Inflammatory macrophage treated with lipopolysaccharide for 4 hours (primary cell): ENCODE measurements around the gene GLIPR1L2.
"Not testable (repeated sequence)": the region's sequence is repeated elsewhere in the genome, so short reads cannot be mapped to it uniquely, and the experiment has no call there.

Source experiments
- DNase-seq: peaks from one replicate; pipeline ENCODE4 v3.0.0-alpha.2; 2020

Gene GLIPR1L2

DNA sequence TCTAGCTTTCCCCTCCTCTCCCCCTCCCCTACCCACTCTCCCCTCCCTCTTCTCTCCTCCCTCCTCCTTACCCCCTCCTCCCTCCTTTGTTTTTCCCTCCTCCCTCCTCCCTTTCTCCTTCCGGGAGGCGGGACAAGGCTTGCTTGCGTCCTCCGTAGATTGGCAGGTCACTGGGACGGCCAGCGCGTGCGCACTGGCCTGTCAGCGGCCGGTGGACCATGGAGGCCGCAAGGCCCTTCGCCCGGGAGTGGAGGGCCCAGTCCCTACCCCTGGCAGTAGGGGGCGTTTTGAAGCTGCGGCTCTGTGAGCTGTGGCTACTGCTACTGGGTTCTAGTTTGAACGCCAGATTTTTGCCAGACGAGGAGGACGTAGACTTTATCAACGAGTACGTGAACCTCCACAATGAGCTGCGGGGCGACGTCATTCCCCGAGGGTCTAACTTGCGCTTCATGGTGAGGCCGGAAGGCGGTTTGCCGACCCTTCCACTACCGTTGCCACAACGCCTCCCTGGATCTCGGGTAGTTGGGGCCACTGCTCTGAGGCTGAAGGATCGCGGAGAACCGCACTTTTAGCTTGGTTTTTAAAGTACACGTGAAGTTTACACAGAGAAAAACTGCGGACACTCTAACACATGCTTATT lies at the start of gene GLIPR1L2:
GLIPR1L2 (plus strand) TSS at position 191 of the 640 bp plus-strand sequence; CDS start at position 219, 28 bp downstream.
- peak; percentile 97 for DNase-seq

DNA sequence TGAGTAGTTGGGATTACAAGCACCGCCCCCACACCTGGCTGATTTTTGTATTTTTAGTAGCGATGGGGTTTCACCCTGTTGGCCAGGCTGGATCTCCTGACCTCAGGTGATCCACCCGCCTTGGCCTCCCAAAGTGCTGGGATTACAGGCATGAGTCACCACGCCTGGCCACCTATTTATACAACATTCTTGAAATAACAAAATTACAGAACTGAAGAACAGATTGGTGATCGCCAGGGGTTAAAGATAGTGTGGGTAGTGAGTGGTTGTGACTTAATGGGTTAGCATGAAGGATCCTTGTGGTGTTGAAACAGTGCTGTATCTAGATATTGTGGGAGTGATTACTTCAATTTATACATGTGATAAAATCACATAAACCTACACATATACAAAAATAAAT lies 49.0 kb upstream of the GLIPR1L2 start:
- DNase-seq = no peak

DNA sequence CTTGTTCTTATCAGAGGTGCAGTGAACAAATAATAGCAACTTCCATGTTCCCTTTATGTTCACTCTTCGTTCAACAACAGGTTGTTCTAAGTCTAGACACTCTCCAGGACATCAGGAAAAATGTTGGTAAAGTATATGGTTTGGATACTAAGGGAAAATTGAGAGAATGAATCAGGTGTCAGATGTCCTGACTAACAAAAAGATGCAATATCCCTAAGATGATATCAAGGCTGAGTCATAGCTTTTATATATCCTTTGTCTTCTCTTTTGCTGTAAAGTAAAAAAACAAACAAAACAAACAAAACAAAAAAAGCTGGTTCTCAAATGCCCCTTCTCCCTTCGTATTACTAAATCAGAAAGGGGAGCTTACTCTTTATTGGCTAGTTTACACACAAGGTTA lies 45.4 kb upstream of the GLIPR1L2 start:
- no peak for DNase-seq

DNA sequence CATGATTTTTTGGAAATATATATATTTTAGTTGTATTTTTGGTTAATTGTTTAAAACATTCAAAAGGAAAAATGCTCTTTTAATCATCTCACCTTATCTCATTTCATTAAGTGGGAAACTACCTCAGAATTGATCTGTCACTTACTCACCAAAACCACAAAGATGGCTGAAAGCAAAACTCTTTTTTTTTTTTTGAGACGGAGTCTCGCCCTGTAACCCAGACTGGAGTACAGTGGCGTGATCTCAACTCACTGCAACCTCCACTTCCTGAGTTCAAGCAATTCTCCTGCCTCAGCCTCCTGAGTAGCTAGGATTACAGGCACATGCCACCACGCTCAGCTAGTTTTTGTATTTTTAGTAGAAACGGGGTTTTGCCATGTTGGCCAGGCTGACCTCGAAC lies 44.7 kb upstream of the GLIPR1L2 start:
- not testable (repeated sequence) for DNase-seq

DNA sequence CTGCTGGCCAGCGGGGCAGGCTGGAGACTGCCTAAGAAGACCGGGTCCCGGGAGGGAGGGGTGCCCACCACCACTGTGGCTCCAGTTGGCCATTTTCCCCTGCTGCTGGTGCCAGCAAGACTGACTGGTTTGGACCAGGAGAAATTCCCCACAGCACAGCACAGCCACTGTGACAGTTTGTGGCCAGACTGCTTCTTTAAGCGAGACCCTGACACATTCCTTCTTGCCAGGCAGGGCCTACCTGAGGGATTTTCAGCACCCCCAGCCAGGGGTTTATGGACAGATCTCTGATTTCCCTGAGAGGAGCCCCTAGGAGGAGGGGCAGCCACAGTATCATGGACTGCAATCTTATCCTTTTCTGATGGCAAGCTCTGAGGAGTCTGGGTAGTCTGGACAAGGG lies 40.9 kb upstream of the GLIPR1L2 start:
- DNase-seq = no peak

DNA sequence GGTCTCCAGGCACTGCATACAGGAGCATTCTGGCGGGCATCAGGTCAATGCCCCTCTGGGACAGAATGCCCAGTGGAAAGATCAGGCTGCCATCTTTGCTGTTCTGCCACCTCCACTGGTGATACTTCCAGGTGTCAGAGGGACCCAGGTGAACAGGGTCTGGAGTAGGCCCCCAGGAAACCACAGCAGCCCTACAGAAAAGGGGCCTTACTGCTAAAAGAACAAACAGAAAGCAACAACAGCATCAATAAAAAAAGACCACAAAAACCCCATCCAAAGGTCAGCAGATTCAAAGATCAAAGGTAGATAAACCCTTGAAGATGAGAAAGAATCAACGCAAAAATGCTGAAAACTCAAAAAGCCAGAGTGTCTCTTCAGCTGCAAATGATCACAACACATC lies 40.5 kb upstream of the GLIPR1L2 start:
- DNase-seq = no peak

DNA sequence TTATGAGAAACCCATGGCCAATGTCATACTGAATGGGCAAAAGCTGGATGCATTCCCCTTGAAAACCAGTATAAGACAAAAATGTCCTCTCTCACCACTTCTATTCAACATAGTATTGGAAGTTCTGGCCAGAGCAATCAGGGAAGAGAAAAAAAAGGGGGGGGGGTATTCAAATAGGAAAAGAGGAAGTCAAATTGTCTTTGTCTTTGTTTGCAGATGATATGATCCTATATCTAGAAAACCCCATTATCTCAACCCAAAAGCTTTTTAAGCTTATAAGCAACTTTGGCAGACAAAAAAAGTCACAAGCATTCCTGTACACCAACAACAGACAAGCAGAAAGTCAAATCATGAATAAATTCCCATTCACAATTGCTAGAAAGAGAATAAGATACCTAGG lies 36.9 kb upstream of the GLIPR1L2 start:
- no peak for DNase-seq

DNA sequence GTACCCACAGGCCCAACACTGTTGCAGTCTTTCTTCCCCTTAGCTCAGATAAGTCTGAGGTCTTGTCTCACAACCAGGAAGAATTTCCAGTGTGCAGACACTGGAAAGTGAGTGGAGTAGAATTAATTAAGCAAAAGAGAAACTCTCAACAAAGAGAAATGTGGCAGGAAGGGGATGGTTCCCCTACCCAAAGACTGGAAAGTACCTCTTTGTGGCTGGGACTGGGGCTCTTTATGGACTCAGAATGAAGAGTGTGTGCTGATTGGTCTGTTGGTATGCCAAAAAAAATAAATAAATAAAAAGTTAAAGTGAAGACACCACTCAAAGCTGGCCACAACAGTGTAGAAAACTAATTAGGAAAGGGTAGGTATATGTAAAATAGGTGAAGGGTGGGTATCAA lies 30.0 kb upstream of the GLIPR1L2 start:
- no peak for DNase-seq

DNA sequence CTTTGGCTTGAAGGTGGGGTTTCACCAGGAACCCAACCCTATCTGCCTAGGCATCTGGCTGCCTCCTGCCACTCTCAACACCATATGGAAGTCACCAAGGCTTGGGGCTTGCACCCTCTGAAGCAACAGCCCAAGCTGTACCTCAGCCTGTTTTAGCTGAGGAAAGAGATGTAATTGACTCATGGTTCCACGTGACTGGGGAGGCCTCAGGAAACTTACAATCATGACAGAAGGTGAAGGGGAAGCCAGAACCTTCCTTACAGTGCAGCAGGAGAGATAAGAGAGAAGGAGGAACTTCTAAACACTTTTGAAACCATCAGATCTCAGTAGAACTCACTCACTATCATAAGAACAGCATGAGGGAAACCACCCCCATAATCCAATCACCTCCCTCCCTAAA lies 29.5 kb upstream of the GLIPR1L2 start:
- no peak for DNase-seq

DNA sequence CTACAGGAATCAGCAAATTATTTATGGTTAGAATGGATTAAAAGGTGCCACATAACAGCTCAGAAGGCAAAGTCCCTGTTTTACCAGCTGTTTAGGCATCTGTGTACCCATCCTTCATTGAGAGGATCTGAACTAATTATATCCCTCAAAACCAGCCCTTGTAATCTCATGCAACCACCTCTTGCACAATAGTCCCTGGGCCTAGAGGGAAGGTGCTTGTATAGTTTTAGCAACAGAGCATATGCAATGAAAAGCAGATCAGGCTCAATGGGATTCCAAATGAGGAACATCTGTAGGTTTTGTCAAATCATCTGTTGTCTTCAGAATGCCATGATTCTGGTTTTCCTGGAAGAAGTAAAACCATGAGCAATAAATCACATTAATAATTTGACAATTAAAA lies 26.0 kb upstream of the GLIPR1L2 start:
- peak; percentile 58 for DNase-seq

DNA sequence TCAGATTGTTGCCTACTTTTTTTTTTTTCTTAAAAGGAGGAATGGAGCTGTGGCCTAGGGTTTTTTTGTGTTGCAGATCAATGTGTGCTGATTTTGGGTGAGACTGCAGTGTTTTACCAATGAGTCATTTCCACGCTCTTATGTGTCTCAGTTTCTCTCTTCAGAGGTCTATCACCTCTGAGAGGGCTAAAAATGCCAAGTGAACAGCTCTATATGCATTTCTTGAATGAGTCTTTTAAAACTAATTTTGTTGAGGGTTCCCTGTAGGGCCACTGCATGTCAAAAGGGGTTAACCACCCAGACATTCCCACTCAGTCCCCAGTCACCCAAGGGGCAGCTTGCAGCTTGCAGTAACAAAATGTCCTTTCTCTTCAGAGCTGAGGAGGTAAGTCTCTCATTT lies 24.3 kb upstream of the GLIPR1L2 start:
- DNase-seq = no peak

DNA sequence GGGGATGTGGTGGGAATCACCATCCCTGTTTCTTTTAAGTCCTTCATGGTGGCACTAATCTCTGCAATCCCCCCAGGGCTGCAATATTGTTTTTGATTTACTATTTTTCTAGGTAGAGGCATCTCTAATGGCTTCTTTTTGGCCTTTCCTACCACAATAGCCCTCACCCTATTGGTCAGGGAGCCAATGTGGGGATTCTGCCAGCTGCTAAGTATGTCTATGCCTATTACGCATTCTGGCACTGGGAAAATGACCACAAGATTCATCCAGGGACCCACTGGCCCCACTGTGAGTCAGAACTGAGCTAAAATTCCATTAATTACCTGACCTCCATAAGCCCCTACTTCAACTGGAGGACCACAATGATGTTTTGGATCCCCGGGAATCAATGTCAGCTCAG lies 15.9 kb upstream of the GLIPR1L2 start:
- no peak for DNase-seq

DNA sequence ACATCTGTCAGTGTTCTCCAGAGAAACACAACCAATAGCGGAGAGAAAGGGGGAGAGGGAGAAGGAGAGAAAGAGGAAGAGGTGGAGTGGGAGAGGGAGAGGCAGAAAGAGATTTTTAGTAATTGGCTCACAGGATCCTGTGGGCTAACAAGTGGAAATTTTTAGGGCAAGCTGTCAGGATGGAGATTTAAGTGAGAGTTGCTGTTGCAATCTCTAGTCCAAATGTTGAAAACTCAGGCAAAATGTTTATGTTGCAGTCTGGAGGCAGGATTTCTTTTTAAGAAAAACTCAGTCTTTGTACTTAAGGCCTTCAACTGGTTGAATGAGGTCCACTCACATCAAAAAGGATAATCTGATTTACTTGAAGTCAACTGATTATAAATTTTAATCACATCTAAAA lies 12.5 kb upstream of the GLIPR1L2 start:
- DNase-seq = no peak

DNA sequence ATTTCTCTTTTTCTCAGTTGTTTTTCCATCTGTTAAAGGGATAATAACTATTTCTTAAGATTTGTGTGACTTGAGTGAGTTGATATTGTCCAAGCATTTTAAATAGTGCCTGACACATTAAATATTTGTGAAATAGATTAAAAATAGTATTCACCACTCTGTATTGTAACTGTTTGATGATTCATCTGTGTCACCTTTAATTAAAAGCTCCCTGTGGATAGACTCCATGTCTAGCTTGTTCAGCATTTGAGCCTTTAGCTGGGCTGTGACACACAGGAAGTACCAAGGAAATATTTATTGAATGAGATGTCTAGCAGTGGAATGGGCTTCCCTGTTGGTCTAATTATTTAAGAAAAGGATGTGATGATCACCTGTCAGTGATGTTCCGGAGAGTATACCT lies 1.8 kb upstream of the GLIPR1L2 start:
- DNase-seq = no peak

DNA sequence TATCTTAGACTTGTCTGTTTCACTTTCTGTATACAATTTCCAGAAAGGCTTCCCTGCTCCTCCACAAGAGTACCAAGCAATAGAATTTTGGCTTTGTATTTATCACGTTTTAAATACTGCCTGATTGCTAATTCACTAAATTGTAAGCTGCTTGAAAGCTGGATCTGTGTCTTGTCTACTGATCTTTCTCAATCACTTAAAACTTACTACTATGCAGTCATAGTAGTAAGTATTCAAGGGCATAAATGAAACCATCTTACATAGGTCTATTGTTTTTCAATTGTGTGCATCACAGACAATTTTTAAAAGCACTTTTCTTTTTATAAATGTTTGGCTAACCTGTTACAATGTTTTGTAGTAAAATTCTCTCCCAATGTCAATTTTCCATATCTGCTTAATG lies 1.2 kb upstream of the GLIPR1L2 start:
- peak; percentile 16 for DNase-seq

DNA sequence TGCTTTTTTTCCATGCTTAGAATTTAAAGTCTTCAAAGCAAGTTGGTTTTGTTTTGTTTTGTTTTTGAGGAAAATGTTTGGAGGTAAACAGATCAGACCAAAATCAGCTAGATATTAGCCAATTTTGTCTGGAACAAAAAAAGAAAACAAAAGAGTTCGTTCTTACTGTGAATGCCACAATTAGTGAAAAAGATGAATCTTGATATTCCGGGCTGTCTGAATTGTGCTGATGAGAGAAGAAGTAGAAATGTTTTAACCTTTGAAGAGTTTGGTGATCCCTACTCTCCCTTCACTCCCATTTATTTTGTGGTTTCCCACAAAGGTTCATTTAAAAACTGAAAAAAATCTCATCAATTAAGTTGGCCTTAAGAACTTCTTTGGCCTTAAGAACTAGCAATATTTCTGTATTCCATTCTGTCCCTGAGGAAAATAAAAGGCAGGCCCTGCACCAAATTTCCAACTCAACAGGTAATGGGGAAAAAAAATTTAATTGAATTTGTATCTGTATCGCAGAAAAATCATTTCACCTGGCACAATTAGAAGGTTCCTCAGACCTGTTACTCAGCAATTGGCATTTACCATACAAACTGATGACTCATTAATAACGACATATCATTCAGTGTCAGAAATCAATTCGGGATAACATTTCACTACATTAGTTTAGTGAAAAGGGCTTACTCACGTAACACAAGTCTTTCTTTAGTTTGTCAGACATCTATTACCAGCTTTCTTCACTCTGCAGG lies 562 bp upstream of the GLIPR1L2 start:
- no peak for DNase-seq

DNA sequence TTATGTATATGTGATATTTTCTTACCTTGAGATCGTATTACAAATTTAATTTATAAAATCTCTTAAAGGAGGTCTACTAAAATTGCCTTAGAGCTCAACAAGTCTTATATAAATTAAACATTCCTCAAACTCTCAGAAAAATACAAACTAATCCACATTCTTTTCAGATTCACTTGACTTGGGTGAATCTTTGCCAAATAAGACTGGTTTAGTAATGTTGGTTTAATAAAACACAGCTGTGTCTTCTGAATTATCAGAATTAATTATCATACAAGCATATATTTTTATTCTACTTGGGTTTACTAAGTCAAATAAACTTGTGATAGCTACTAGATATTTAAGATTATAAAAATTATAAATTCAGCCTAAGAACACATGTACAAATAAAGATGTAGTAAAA lies 13.3 kb downstream of the GLIPR1L2 start:
- no peak for DNase-seq

DNA sequence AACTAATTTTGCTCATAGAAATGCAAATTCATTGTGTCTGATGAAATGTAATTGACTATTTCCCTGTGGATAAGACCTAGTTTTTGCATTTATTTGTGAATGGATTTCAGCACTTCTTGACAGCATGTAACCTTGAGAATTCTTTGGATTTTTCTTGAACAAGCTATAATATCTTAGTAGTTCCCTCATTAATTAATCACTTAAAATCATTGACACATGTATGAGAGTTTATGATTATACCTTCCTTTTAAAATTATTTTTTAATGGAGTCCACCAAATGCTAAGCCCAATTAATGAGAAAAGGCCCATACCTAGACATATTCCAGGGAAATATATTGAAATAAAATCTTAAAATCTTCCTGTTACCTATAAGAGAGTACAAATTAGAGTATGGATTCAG lies 16.8 kb downstream of the GLIPR1L2 start:
- DNase-seq = no peak

DNA sequence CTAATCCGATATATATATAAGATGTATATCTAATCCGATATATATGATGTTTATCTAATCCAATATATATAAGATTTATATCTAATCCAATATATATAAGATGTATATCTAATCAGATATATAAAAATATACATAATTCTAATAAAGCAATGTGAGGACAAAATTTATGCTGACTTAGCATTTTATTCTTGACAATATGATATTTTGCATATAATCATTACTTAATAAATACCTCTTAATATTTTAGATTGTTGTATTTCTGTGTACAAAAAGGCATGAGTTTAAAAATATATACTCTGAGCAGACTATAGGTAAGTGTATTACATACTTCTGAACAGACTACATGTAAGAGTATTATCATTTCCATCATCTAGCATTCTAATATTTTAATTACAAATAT lies 18.9 kb downstream of the GLIPR1L2 start:
- no peak for DNase-seq

DNA sequence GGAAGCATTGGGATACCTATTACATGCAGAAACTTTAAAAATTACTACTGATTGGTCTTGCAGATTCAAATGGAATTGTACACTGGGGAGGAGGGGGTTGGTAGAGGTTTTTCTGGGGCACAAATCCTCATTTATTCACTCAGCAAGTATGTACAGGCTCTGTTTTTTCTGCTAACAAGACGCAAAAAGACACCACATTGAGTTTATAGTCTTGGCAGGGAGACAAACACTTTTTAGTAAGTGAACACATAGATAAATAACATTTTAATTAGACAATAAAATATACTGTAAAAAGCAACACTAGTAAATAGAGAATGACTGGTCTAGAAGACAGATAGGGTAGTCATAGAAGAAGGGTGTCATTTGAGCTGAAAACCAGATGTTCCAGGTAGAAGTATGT lies 23.8 kb downstream of the GLIPR1L2 start:
- DNase-seq = no peak

DNA sequence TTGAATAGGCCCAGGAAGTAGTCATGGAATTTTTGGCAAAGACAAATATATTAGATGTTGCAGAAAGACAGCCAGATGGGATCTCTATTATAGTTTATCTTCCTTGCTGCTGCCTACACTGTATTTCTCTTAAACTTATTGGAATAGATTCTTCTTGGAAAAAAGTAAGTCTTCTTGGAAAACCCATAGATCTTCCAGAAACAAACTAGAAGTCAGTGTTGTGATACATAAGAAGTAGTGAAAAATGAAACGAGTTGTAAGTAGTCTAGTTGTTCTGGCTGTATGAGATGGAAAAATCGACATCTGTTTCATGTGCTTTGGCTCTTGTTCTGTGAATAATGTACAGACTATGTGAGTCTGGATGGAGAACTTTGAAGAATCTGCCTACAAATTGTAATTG lies 29.0 kb downstream of the GLIPR1L2 start:
- no peak for DNase-seq

DNA sequence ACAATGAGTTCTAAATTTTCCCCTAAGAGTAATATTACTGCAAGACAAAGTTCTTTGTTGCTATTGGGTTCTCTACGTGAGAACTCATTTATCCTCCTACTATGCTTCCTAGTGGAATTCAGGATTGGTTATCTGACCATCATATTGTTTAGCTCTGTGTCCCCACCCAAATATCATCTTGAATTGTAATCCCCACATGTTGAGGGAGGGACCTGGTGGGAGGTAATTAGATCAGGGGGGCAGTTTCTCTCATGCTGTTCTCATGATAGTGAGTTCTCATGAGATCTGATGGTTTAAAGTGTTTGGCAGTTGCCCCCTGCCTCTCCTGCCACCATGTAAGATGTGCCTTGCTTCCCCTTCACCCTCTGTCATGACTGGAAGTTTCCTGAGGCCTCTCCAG lies 36.6 kb downstream of the GLIPR1L2 start:
- no peak for DNase-seq

DNA sequence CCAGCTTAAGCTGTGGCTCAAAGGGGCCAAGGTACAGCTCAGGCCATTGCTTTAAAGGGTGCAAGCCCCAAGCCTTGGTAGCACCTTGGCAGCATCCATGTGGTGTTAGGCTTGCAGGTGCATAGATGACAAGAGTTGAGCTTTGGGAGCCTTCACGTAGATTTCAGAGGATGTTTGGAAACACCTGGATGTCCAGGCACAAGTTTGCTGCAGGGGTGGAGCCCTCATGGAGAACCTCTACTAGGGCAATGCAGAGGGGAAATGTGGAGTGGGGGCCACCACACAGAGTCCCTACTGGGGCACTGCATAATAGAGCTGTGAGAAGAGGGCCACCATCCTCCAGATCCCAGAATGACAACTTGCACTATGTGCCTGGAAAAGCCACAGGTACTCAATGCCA lies 37.9 kb downstream of the GLIPR1L2 start:
- DNase-seq = no peak

DNA sequence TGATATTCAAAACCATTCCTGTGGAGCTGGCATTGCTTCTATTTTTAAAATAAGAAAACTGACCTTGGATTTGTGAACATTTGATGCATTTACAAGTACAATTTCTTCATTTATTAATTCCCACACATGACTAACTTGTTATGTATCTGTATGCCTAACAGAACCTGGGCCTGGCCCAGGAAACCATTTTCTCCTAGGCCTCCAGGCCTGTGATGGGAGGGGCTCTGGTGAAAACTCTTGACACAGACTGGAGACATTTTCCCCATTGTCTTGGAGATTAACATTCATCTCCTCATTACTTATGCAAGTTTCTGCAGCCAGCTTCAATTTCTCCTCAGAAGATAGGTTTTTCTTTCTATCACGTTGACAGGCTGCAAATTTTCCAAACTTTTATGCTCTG lies 42.0 kb downstream of the GLIPR1L2 start:
- DNase-seq = no peak

DNA sequence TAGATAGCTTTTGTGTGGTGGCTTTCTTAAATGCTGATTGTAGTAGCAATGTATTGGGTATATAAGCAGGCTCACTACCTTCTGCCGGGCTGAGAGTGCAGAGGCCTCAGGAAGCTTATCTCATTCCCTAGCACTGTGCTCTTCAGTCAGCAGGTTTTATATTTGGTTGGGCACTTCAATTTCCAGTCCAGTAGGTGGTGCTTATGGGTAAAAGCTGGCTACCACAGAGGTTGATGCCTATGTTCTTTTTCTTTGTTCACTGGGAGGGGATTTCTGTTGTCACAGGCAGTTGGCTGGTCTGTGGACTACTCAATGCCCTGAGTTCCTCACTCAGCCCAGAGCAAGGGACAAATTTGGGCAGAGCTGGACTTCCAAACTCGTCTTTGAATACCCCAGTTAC lies 46.7 kb downstream of the GLIPR1L2 start:
- peak; percentile 59 for DNase-seq
